ENCODE results near the gene THSD7A.
A peak's percentile ranks its signal among the peaks of the same experiment; 100 is the strongest.

The THSD7A gene, protein sequence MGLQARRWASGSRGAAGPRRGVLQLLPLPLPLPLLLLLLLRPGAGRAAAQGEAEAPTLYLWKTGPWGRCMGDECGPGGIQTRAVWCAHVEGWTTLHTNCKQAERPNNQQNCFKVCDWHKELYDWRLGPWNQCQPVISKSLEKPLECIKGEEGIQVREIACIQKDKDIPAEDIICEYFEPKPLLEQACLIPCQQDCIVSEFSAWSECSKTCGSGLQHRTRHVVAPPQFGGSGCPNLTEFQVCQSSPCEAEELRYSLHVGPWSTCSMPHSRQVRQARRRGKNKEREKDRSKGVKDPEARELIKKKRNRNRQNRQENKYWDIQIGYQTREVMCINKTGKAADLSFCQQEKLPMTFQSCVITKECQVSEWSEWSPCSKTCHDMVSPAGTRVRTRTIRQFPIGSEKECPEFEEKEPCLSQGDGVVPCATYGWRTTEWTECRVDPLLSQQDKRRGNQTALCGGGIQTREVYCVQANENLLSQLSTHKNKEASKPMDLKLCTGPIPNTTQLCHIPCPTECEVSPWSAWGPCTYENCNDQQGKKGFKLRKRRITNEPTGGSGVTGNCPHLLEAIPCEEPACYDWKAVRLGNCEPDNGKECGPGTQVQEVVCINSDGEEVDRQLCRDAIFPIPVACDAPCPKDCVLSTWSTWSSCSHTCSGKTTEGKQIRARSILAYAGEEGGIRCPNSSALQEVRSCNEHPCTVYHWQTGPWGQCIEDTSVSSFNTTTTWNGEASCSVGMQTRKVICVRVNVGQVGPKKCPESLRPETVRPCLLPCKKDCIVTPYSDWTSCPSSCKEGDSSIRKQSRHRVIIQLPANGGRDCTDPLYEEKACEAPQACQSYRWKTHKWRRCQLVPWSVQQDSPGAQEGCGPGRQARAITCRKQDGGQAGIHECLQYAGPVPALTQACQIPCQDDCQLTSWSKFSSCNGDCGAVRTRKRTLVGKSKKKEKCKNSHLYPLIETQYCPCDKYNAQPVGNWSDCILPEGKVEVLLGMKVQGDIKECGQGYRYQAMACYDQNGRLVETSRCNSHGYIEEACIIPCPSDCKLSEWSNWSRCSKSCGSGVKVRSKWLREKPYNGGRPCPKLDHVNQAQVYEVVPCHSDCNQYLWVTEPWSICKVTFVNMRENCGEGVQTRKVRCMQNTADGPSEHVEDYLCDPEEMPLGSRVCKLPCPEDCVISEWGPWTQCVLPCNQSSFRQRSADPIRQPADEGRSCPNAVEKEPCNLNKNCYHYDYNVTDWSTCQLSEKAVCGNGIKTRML (N-terminal part only)

DNA sequence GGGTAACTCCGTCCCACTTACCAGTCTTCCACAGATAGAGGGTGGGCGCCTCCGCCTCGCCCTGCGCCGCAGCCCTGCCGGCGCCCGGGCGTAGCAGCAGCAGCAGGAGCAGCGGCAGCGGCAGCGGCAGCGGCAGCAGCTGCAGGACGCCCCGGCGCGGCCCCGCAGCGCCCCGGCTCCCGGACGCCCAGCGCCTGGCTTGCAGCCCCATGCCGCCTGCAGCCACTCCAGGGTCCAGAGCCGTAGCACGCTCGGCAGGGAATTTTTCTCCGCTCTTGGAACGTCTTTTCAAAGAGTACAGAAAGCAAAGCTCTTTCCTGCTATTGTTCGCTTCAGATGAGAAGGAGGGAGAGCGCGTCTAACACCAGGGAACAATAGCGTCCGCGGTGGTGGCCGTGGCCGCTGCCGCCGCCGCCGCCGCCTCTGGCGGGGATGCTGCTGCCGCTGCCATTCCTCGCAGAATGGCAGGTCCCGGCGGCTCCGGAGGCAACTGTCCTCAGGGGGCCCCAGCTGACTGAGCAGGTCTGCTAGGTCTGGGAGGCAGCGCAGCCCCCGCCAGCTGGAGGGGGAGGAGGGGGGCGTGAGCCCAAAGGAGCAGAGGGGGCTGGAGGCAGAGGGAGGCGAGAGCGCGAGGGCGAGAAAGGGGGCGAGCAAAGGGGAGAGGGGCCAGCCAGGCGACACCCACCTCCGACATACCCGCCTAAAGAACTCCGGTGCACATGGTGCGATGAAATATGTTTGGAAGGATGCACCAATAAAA is at the start of gene THSD7A:
TSS of gene THSD7A (minus strand) at position 463 of the 760 bp plus-strand sequence. CDS start at position 211, 252 bp downstream.
- DNase-seq (ENCODE audit: insufficient read length, low spot score) (no peak), FAIRE-seq (no peak)

DNA sequence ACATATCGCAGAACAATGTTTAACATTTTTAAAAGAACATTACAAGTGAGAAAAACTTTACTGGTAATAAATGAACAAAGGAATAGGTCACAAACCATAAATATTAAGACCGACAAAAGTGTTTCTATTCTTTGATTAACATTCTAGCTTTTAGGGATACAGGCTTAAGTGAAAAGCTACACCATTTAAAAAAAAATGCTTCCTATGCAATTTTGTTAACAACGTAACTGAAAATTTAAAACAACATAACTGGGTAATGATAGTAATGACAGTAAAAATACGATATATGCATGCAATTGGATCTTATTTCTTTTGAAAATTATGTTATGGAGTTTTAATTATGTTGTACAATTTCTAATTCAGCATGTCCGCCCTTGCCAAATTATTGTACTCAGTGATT is 49.7 kb upstream of the THSD7A start:
- FAIRE-seq (no peak), DNase-seq (ENCODE audit: insufficient read length, low spot score) (no peak)

- DNase-seq (ENCODE audit: insufficient read length, low spot score) (no peak), FAIRE-seq (no peak)
Measured at GRCh38 chr7:11875635-11876034, 43.6 kb upstream of the THSD7A start.

- no peak for FAIRE-seq
- DNase-seq (ENCODE audit: insufficient read length, low spot score), result no peak
Measured at GRCh38 chr7:11865671-11866070, 33.7 kb upstream of the THSD7A start.

- DNase-seq (ENCODE audit: insufficient read length, low spot score) (no peak), FAIRE-seq (no peak)
Measured at GRCh38 chr7:11858622-11859302, 26.8 kb upstream of the THSD7A start.

GRCh38 chr7:11858026-11858425 is 26.0 kb upstream of the THSD7A start:
- no peak for DNase-seq (ENCODE audit: insufficient read length, low spot score)
- FAIRE-seq, result no peak

DNA sequence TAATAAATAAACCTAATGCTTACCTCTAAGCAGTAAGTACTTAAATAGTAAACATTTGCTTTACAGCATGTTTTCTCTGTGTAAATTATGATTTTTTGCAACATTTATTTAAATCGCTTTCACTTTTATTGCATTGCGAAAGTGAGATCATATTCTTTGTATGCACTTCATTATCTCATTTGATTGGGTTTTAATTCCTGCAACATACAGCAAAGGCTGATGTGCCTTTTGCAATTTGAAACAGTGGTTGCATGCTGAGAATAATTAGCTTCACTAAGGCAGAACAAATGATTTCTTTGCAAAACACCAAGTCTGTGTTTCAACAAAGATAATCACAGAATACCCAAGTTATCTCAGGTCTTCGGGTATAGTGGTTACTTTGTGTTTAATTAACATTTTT is 16.3 kb upstream of the THSD7A start:
- DNase-seq (ENCODE audit: insufficient read length, low spot score) (no peak), FAIRE-seq (peak; percentile 14)

DNA sequence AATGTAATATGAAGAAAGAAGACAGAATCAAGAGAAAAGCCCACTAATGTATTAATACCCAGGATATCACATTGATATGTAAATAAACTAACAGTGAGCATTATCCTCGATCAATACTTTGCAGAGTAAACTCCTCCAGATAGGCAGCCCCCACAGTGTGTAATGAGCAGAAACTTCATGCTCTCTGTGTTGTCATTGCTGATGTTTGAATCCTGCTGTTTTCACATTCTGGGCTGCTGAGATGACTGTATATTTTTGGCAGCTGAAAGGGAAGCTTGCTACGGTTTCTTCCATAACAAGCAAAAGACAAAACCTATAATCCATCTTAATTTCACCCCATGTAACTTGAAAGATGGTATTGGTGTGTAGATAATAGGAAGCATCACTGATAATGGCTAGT is 15.3 kb upstream of the THSD7A start:
- DNase-seq (ENCODE audit: insufficient read length, low spot score) (no peak), FAIRE-seq (no peak)

DNA sequence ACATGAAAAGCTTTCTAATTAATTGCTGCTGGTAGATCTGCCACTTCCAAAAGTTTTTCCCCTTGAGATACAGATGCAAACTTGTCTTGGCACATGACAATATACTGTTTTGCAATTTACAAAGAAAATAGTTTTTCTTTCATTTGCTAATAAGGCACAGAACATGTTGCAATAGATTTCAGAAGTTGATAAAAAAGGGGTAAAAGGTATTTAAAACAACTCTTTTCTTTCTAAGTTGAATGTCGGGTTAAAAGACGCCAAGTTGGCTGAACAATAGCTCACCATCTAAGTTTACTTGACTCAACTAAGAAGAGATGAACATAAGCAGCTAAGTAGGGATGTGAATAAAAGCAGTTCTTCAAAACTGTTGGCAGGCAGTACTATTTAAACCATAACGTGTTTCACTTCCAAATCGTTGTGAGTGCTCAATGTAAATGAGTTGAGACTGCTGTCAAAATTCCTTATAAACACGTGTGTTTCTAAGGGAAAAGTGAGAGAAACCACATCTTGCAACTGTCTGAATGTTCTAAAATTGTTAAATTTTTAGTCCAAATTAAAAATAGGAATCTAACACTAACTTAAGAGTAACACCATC is 14.5 kb upstream of the THSD7A start:
- DNase-seq (ENCODE audit: insufficient read length, low spot score), result no peak
- no peak for FAIRE-seq

DNA sequence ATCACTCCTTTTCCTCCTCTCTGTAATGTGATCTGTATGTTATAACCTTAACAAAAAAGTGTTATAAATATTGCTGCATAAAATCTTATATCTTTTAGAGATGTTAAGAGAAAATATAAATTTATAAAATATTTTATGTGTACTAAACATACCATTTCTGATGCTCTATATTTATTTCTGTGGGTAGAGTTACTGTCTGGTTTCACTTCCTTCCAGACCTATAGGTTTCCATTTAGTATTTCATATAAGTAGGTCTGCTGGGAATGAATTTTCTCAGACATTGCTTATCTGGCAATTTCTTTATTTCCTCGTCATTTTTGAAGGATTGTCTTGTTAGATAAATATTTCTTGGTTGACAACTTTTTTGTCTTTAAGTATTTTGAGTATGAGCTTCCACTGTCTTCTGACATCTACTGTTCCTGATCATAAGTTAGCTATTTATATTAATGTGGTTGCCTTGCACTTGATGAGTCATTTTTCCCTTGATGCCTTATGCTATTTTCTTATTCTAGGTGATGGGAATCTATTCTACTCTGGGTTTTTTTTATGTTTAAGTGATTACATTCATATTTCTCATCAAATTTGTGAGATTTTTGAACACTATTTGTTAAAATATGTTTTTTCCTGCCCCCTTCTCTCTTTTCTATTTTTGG is 11.2 kb upstream of the THSD7A start:
- DNase-seq (ENCODE audit: insufficient read length, low spot score), result no peak
- no peak for FAIRE-seq

- DNase-seq (ENCODE audit: insufficient read length, low spot score), result no peak
- FAIRE-seq, result no peak
Measured at GRCh38 chr7:11841657-11842056, 9.7 kb upstream of the THSD7A start.

GRCh38 chr7:11835260-11835659 is 3.3 kb upstream of the THSD7A start:
- FAIRE-seq (no peak), DNase-seq (ENCODE audit: insufficient read length, low spot score) (no peak)

- no peak for DNase-seq (ENCODE audit: insufficient read length, low spot score)
- no peak for FAIRE-seq
Measured at GRCh38 chr7:11833431-11833830, 1.4 kb upstream of the THSD7A start.

- no peak for DNase-seq (ENCODE audit: insufficient read length, low spot score)
- FAIRE-seq, result no peak
Measured at GRCh38 chr7:11831156-11831735, 752 bp downstream of the THSD7A start.

DNA sequence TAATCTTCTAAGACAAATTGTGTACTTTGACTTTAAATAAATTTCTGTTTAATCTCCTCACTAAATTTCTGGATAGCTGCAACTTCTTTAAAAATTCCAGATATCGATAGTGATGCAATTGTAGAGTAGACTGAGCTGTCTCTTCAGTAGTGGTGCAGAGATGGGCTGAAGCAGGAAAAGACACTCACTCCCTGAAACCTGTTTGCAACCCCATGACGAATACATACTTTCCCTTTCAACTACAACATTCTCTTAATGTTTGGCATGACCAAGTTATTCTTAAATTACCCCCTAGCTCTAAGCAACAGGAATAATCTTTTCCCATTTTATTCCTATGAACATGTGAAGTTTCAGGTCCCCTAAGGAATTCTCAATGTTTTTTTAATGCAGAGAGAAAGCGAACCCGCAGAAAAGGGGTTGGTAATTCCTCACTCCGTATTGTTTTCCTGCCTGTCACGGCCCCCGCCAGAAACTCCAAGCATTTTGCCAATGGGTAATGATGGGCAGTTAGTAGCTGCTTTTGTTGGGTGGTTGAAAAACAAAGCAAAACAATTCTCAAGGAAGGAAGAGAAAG is 1.3 kb downstream of the THSD7A start:
- FAIRE-seq, result no peak

GRCh38 chr7:11829954-11830353 is 2.0 kb downstream of the THSD7A start:
- no peak for DNase-seq (ENCODE audit: insufficient read length, low spot score)
- no peak for FAIRE-seq

More for the DNA sequence above, 1.3 kb downstream of the THSD7A start:
- no peak for DNase-seq (ENCODE audit: insufficient read length, low spot score)

GRCh38 chr7:11819947-11820346 is 12.1 kb downstream of the THSD7A start:
- FAIRE-seq (no peak), DNase-seq (ENCODE audit: insufficient read length, low spot score) (no peak)

DNA sequence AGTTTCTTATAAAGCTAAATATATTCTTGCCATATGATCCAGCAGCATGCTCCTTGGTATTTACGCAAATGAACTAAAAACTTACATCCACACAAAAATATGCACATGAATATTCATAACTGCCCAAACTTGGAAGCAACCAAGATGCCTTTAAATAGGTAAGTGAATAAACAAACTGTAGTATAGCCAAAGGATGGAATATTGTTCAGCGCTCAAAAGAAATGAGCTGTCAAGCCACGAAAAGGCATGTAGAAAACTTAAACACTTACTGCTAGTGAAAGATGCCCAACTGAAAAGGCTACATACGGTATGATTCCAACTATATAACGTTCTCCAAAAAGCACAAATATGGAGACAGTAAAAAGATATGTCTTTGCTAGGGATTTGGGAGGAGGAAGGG is 12.7 kb downstream of the THSD7A start:
- FAIRE-seq, result no peak
- DNase-seq (ENCODE audit: insufficient read length, low spot score), result no peak

Data from GM19239 (cell line).